Astrocyte of the cerebellum (primary cell): ENCODE results near the gene IL4I1.

ENCODE experiments used
- DNase-seq: peaks from one replicate; pipeline ENCODE4 v3.0.0-alpha.2; 2011; ENCODE audit warnings: low read depth
- H3K4me3 ChIP-seq: 2 replicates; pipeline ENCODE4 v1.5.1; 2011; ENCODE audit warnings: mild to moderate bottlenecking, low read depth, low read length, moderate library complexity
- in situ Hi-C: cut with HindIII; loops from 2 replicates; pipeline ENCODE4 v1.10.0; 2017; ENCODE audit warnings: low sequenced_read_pairs
- TF ChIP-seq, protein P1 (sequence below): IDR thresholded peaks from 2 replicates; pipeline ENCODE4 v1.5.1; 2012; ENCODE audit warnings: low read length, low read depth, moderate library complexity, mild to moderate bottlenecking; ENCODE audit errors: missing control alignments

The IL4I1 gene

DNA sequence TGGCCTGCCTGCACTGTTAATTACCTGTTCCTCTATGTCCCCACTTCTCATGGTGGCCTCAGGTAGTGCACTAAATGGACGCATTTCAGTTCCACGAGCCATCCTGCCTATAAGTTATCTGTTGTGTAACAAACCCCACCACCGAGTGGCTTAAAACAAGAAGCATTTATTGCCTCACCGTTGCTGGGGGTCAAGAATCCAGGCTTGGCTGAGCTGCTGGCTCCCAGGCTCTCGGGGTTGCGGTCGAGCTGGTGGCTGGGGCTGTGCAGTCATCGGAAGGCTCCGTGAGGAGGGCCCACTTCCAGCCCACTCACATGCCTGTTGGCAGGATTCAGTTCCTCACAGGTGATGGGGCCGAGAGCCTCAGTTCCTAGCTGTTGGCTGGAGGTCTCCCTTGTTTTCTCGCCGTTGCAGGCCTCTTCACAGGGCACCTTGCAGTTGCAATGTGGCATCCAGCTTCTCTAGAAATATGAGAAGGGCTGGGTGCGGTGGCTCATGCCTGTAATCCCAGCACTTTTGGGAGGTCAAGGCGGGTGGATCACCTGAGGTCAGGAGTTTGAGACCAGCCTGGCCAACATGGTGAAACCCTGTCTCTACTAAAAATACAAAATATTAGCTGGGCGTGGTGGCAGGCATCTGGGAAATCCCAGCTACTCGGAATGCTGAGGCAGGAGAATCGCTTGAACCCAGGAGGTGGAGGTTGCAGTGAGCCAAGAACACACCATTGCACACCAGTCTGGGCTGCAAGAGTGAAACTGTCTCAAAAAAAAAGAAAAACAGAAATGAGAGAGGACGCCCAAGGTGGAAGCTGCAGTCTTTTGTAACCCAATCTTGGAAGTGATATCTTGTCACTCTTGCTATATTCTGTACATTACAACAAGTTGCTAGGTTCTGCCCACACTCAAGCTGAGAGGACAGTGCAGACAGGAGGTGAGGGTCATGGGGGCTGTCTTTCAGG, 52.3 kb downstream of the IL4I1 start:
- H3K4me3 ChIP-seq = no peak overlapping the region
- in situ Hi-C loops = no loop called here
- peak; percentile 56 for DNase-seq
- TF ChIP-seq, protein P1, sequence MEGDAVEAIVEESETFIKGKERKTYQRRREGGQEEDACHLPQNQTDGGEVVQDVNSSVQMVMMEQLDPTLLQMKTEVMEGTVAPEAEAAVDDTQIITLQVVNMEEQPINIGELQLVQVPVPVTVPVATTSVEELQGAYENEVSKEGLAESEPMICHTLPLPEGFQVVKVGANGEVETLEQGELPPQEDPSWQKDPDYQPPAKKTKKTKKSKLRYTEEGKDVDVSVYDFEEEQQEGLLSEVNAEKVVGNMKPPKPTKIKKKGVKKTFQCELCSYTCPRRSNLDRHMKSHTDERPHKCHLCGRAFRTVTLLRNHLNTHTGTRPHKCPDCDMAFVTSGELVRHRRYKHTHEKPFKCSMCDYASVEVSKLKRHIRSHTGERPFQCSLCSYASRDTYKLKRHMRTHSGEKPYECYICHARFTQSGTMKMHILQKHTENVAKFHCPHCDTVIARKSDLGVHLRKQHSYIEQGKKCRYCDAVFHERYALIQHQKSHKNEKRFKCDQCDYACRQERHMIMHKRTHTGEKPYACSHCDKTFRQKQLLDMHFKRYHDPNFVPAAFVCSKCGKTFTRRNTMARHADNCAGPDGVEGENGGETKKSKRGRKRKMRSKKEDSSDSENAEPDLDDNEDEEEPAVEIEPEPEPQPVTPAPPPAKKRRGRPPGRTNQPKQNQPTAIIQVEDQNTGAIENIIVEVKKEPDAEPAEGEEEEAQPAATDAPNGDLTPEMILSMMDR = no peak

DNA sequence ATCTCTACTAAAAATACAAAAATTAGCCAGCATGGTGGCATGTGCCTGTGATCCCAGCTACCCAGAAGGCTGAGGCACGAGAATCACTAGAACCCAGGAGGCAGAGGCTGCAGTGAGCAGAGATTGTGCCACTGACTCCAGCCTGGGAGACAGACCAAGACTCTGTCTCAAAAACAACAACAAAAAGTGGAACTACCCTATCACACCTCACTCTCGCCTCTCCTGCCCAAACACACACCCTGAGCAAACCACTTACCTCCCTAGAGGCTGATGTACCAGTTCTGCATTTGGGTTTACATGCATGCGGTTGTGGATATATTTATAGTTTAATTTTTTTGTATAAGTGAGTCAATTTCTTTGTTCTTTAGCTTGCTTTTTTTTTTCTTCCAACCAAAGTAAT, 53.4 kb downstream of the IL4I1 start:
- TF ChIP-seq, protein P1 = no peak
- no peak for DNase-seq
- in situ Hi-C loops = no loop called here
- H3K4me3 ChIP-seq = no peak overlapping the region

DNA sequence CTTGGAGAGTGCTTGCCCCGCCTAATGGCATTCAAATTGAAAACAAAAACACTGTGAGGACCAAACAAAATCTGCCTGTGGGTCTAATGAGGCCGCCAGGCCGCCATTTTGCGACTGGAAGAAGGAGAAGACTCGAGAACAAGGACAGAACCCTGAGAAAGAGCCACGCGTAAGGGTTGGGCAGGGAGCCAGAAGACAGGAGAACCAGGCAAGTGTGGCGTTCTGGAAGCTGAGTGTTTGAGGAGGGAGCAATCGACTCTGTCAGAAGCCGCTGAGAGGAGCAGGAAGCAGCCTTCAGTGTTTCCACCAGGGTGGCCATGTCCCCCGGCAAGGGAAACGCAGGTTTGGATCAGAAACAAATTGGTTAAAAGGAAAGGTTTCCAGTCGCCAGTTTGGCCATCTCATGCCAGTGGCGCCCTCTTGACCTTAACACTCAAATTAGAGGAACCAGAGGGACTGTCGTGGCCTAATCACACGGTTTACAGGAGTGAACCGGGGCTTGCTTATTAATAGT, 55.9 kb downstream of the IL4I1 start:
- in situ Hi-C loops = no loop called here
- no peak overlapping the region for H3K4me3 ChIP-seq
- TF ChIP-seq, protein P1 = no peak
- DNase-seq = no peak

DNA sequence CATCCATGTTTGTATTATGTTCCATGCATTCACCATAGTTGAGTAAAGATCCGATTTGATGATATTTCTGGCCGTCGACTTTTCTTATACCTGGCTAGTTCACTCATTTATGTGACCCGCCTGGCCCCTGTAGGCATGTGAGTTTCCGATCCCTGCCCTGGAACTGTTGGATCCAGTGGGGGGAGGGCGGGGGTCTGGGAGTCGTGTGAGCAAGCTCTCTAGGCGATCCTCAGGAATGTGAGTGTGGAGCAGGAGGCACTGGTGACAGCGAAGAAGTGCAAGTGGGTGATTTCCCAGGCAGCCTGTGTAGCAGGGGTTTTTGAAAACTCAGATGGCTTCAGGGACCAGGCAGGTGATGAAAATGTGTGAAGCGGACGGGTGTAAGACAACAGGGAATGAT, 56.4 kb downstream of the IL4I1 start:
- DNase-seq = no peak
- in situ Hi-C loops = no loop called here
- no peak overlapping the region for H3K4me3 ChIP-seq
- TF ChIP-seq, protein P1 = no peak

DNA sequence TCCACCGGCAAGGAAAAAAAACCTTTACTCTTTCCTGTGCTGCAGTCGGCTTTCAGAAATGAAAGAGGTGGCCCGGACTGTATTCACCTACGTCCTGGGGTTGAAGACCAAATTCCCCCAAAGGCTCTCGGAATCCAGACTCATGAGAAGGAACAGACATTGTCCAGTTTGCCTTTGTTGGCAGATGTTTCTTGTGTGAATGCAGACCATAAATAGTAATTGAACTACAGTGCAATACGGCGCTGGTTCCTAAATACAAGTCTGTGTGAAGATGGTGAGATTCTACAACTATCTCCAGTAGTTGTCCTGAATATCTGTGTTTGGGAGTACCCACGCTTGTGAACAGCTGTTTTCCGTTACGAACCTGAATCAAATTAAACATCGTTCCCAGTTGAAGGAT, 57.0 kb downstream of the IL4I1 start:
- DNase-seq = no peak
- TF ChIP-seq, protein P1 = no peak
- H3K4me3 ChIP-seq = no peak overlapping the region
- in situ Hi-C loops = no loop called here
